Measurements from ENCODE around the gene CNIH2.

CNIH2 gene

GRCh38 chr11:66240781-66241136 is 37.2 kb upstream of the CNIH2 start:
- H4K20me1 ChIP-seq (ENCODE audit: insufficient read depth, low read length): no peaks in the 10 kb centered on the region
- H3K27ac ChIP-seq (ENCODE audit: low read length): no peak overlapping the region
- no peaks in the 10 kb centered on the region for H3K9me2 ChIP-seq (replicated peaks; ENCODE audit: insufficient read depth, low read length)
- no peak overlapping the region for H3K4me3 ChIP-seq (ENCODE audit: low read length)
- no peak overlapping the region for H3K4me2 ChIP-seq (ENCODE audit: low read depth, low read length)
- no peaks in the 10 kb centered on the region for H3K79me2 ChIP-seq (ENCODE audit: low read length)
- no peaks in the 10 kb centered on the region for H3K36me3 ChIP-seq (replicated peaks; ENCODE audit: insufficient read depth, low read length)
- H3F3A ChIP-seq (ENCODE audit: insufficient read depth, low read length): no peaks in the 10 kb centered on the region
- no peaks in the 10 kb centered on the region for H3K4me1 ChIP-seq (ENCODE audit: low read length)
- no peaks in the 10 kb centered on the region for H3K27me3 ChIP-seq (replicated peaks; ENCODE audit: insufficient read depth, low read length)
- no peak overlapping the region for H2AFZ ChIP-seq (ENCODE audit: low read length)
- no peaks in the 10 kb centered on the region for H3K9me3 ChIP-seq (replicated peaks; ENCODE audit: insufficient read depth, low read length)
- no peak overlapping the region for H3K9ac ChIP-seq (ENCODE audit: low read length)
- no peak for TF ChIP-seq CTCF (IDR thresholded peaks at IDR 0.05; ENCODE audit: low read length)
- no peak for TF ChIP-seq EZH2phosphoT487 (IDR thresholded peaks at IDR 0.05; ENCODE audit: low read length)
- no peak for TF ChIP-seq EZH2 (optimal IDR thresholded peaks at IDR 0.05; ENCODE audit: low read depth, low read length)
- DNase-seq: no peak

GRCh38 chr11:66242095-66242765 is 35.7 kb upstream of the CNIH2 start:
- H3K4me2 ChIP-seq (ENCODE audit: low read depth, low read length): no peak overlapping the region
- H3K36me3 ChIP-seq (replicated peaks; ENCODE audit: insufficient read depth, low read length): no peaks in the 10 kb centered on the region
- no peaks in the 10 kb centered on the region for H3K9me2 ChIP-seq (replicated peaks; ENCODE audit: insufficient read depth, low read length)
- H3F3A ChIP-seq (ENCODE audit: insufficient read depth, low read length): no peaks in the 10 kb centered on the region
- TF ChIP-seq EZH2 (optimal IDR thresholded peaks at IDR 0.05; ENCODE audit: low read depth, low read length) (no peak), EZH2phosphoT487 (IDR thresholded peaks at IDR 0.05; ENCODE audit: low read length) (no peak), CTCF (IDR thresholded peaks at IDR 0.05; ENCODE audit: low read length) (no peak)
- H2AFZ ChIP-seq (ENCODE audit: low read length): no peak overlapping the region
- no peak for DNase-seq
- no peaks in the 10 kb centered on the region for H3K4me1 ChIP-seq (ENCODE audit: low read length)
- no peaks in the 10 kb centered on the region for H3K9me3 ChIP-seq (replicated peaks; ENCODE audit: insufficient read depth, low read length)
- no peak overlapping the region for H3K9ac ChIP-seq (ENCODE audit: low read length)
- H3K27ac ChIP-seq (ENCODE audit: low read length): no peak overlapping the region
- H3K79me2 ChIP-seq (ENCODE audit: low read length): no peaks in the 10 kb centered on the region
- no peak overlapping the region for H3K4me3 ChIP-seq (ENCODE audit: low read length)
- no peaks in the 10 kb centered on the region for H4K20me1 ChIP-seq (ENCODE audit: insufficient read depth, low read length)
- no peaks in the 10 kb centered on the region for H3K27me3 ChIP-seq (replicated peaks; ENCODE audit: insufficient read depth, low read length)

- Histone ChIP-seq H3K36me3 (replicated peaks; ENCODE audit: insufficient read depth, low read length) (no peaks in the 10 kb centered on the region), H3K9ac (ENCODE audit: low read length) (no peak overlapping the region), H2AFZ (ENCODE audit: low read length) (no peak overlapping the region), H3K27ac (ENCODE audit: low read length) (no peak overlapping the region), H3K4me2 (ENCODE audit: low read depth, low read length) (no peak overlapping the region), H3K4me1 (ENCODE audit: low read length) (no peaks in the 10 kb centered on the region), H3F3A (ENCODE audit: insufficient read depth, low read length) (no peaks in the 10 kb centered on the region), H3K27me3 (replicated peaks; ENCODE audit: insufficient read depth, low read length) (no peaks in the 10 kb centered on the region), H4K20me1 (ENCODE audit: insufficient read depth, low read length) (no peaks in the 10 kb centered on the region), H3K4me3 (ENCODE audit: low read length) (no peak overlapping the region), H3K9me2 (replicated peaks; ENCODE audit: insufficient read depth, low read length) (no peaks in the 10 kb centered on the region), H3K9me3 (replicated peaks; ENCODE audit: insufficient read depth, low read length) (no peaks in the 10 kb centered on the region), H3K79me2 (ENCODE audit: low read length) (no peaks in the 10 kb centered on the region)
- no peak for TF ChIP-seq EZH2 (optimal IDR thresholded peaks at IDR 0.05; ENCODE audit: low read depth, low read length)
- TF ChIP-seq CTCF (IDR thresholded peaks at IDR 0.05; ENCODE audit: low read length): no peak
- TF ChIP-seq EZH2phosphoT487 (IDR thresholded peaks at IDR 0.05; ENCODE audit: low read length): no peak
- DNase-seq: no peak
Observed at GRCh38 chr11:66243782-66244535, 34.0 kb upstream of the CNIH2 start.

Data from MM.1S (cell line).